HT1080 (cell line): ENCODE data around the gene BCAP31. TPM values are rescaled to one million over a fixed set of nuclear protein-coding genes. Genes with fewer than 3 reads are reported as not detected.

Experiments
- DNase-seq: peaks from one replicate; pipeline ENCODE4 v3.0.0-alpha.2; 2015; ENCODE audit warnings: low read depth
- small RNA-seq: library from RNA; depleted of rRNA; stranded (forward); fragments of <200 nt; gene quantifications from one replicate; pipeline ENCODE3, GENCODE V24; 2014
- total RNA-seq: library from RNA; depleted of rRNA; stranded (reverse); fragments of >200 nt; shearing (Covaris generic); gene quantifications from 2 replicates; pipeline ENCODE4 v1.2.3, GENCODE V29; 2014; rRNA removed

BCAP31 gene
- total RNA-seq, 1 experiment from 2014 or later: 197 TPM

DNA sequence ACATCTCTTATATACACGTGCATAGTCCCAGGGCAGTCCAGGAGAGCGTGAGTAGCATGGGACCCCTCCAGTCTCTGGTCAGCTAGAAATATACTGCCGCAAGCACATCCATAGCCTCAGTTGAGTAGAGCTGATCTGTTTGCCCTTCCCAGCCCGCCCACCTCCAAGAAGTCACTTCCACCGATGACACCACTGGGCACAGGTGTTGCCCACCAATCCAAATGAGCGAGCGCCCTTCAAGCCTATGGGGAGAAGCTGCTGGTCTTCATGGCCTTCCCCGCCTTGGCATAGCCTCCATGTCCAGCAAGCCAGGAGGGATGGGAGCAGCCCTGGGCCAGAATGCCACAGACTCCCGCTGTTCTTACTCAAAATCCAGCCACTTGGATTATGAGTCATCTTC is 67.0 kb downstream of the BCAP31 start:
- no peak for DNase-seq

DNA sequence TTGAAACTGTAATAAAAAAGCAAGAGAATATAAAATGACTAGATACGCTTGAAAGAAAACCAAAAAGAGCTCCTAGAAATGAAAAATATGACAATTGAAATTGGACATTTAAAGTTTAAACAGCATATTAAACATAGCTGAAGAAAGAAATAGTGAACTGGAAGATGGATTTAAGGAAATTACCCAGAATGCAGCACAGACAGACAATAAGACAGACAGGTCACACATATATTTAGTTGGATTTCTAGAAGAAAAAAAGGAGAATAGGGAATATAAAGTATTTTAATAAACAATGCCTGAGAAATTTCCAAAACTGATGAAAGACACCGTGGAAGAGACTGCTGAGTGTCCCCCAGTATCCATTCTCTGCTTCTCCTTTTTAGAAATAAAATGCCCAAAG is 70.6 kb downstream of the BCAP31 start:
- DNase-seq: no peak

DNA sequence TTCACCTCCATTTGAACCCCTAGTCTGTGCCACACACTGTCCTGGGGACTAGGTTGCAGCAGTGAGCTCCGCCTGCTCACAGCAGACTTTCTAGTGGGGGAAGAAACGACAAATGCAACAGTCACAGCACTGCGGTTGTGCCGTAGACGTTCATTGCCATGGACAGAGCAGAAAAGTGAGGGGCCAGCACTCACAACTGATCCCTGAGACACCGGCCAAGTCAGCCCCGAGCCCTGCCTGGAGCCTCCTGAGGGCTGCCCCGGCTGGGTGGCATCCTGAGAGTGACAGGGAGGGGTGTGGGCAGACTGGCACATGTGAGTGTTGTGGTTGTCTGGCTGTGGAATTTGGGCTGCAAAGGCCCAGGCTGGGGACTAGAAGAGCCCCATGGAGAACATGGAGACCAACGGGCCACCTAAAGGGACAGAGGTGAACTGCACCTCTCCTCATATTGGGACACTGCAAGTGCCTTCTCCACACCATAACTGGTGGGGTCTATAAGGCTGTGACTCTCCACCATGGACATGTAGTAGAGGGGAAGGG is 72.6 kb downstream of the BCAP31 start:
- no peak for DNase-seq

DNA sequence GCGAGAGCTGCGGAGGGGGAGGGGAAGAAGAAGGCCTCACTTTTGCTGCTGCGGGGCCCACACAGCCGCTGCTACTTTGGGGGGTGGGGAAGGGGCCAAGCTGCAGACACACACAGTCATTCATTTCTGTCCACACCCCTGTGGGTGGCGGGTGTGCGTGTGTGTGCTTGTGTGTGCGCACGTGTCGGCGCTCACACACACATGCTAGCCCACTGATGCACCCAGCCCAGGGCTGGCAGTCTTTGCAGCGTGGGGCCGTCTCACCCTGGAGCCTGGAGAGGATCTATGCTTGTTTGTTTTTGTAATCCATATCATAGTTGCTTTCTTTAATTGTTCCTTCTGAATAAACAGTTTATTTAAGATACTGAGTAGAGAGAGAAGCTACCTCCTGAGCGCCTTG is 73.2 kb downstream of the BCAP31 start:
- DNase-seq: no peak

Small RNAs within 50 kb of the gene (small RNA-seq; reads per million reads assigned to genes)
- gene RN7SL687P: not detected

Other genes with a start within 250 kb of the BCAP31 start
- 0.10 and 0.45 TPM in 2 replicates for gene BGN, start 229.4 kb downstream of the BCAP31 start, total RNA-seq
- 0.03 TPM in 1 of 2 replicates, not detected in the other for gene ATP2B3, start 206.7 kb downstream of the BCAP31 start, total RNA-seq
- 74.4 and 82.3 TPM in 2 replicates for gene CCNQ, start 125.2 kb downstream of the BCAP31 start, total RNA-seq
- gene DUSP9, start 77.2 kb downstream of the BCAP31 start, total RNA-seq: not detected in 2 replicates
- gene PNCK, start 50.6 kb downstream of the BCAP31 start, total RNA-seq: not detected in 2 replicates
- gene SLC6A8, start 36.5 kb downstream of the BCAP31 start, total RNA-seq: 33.2 and 61.3 TPM in 2 replicates
- gene ABCD1, start 469 bp upstream of the BCAP31 start, total RNA-seq: 1.5 and 1.9 TPM in 2 replicates
- gene PLXNB3, start 39.9 kb upstream of the BCAP31 start, total RNA-seq: 2.3 and 4.5 TPM in 2 replicates
- 0.03 TPM in 1 of 2 replicates, not detected in the other for gene SRPK3, start 56.7 kb upstream of the BCAP31 start, total RNA-seq
- 57.1 and 65.2 TPM in 2 replicates for gene IDH3G, start 70.0 kb upstream of the BCAP31 start, total RNA-seq
- 76.9 and 89.2 TPM in 2 replicates for gene SSR4, start 70.3 kb upstream of the BCAP31 start, total RNA-seq
- 0.13 and 0.16 TPM in 2 replicates for gene PDZD4, start 106.2 kb upstream of the BCAP31 start, total RNA-seq
- 2.0 and 3.0 TPM in 2 replicates for gene L1CAM, start 161.8 kb upstream of the BCAP31 start, total RNA-seq
- not detected in 2 replicates for gene AVPR2, start 180.3 kb upstream of the BCAP31 start, total RNA-seq
- gene ARHGAP4, start 201.9 kb upstream of the BCAP31 start, total RNA-seq: 2.7 and 3.3 TPM in 2 replicates
- 182 and 213 TPM in 2 replicates for gene NAA10, start 210.7 kb upstream of the BCAP31 start, total RNA-seq
- gene RENBP, start 220.3 kb upstream of the BCAP31 start, total RNA-seq: 1.0 TPM in 1 of 2 replicates, not detected in the other
- gene HCFC1, start 247.4 kb upstream of the BCAP31 start, total RNA-seq: 38.9 and 60.0 TPM in 2 replicates
- gene TMEM187, start 248.4 kb upstream of the BCAP31 start, total RNA-seq: 4.8 and 11.6 TPM in 2 replicates